LHCN-M2 (cell line): ENCODE data around the gene MEIS2. TPM values are rescaled to one million over a fixed set of nuclear protein-coding genes. Genes with fewer than 3 reads are reported as not detected.

Source experiments
- DNase-seq: peaks from one replicate; pipeline ENCODE4 v3.0.0-alpha.2; 2012; ENCODE audit warnings: low read depth
- total RNA-seq: library from RNA; depleted of rRNA; stranded (reverse); fragments of >200 nt; gene quantifications from 2 replicates; pipeline ENCODE4 v1.2.3, GENCODE V29; 2014

MEIS2 gene
- total RNA-seq, 1 experiment from 2014 or later: 13.8 TPM

- no peak for DNase-seq
Measured at GRCh38 chr15:37112971-37113670, 12.8 kb upstream of the MEIS2 start.

- DNase-seq: no peak
Measured at GRCh38 chr15:37112171-37112570, 11.8 kb upstream of the MEIS2 start.

GRCh38 chr15:37111427-37111717 is 11.0 kb upstream of the MEIS2 start:
- no peak for DNase-seq

- DNase-seq: no peak
Measured at GRCh38 chr15:37109872-37110572, 9.7 kb upstream of the MEIS2 start.

GRCh38 chr15:37109168-37109871 is 9.0 kb upstream of the MEIS2 start:
- no peak for DNase-seq

GRCh38 chr15:37108381-37109167 is 8.2 kb upstream of the MEIS2 start:
- DNase-seq: no peak

GRCh38 chr15:37107744-37108380 is 7.5 kb upstream of the MEIS2 start:
- DNase-seq: no peak

- DNase-seq: no peak
Measured at GRCh38 chr15:37107071-37107743, 6.9 kb upstream of the MEIS2 start.

- DNase-seq: no peak
Measured at GRCh38 chr15:37106490-37107001, 6.2 kb upstream of the MEIS2 start.

- DNase-seq: no peak
Measured at GRCh38 chr15:37105889-37106288, 5.5 kb upstream of the MEIS2 start.

GRCh38 chr15:37105029-37105428 is 4.7 kb upstream of the MEIS2 start:
- DNase-seq: no peak

- no peak for DNase-seq
Measured at GRCh38 chr15:37104424-37104981, 4.2 kb upstream of the MEIS2 start.

- no peak for DNase-seq
Measured at GRCh38 chr15:37103475-37104423, 3.4 kb upstream of the MEIS2 start.

- no peak for DNase-seq
Measured at GRCh38 chr15:37103163-37103435, 2.8 kb upstream of the MEIS2 start.

- DNase-seq: peak; percentile 37
Measured at GRCh38 chr15:37102305-37103162, 2.2 kb upstream of the MEIS2 start.

GRCh38 chr15:37101980-37102304 is 1.6 kb upstream of the MEIS2 start:
- peak; percentile 59 for DNase-seq

- DNase-seq: no peak
Measured at GRCh38 chr15:37100966-37101215, 542 bp upstream of the MEIS2 start.

GRCh38 chr15:37099319-37100108 is 835 bp downstream of the MEIS2 start:
- peak; percentile 48 for DNase-seq
